Measurements from ENCODE around the gene CERS6.

CERS6 gene

GRCh38 chr2:168694866-168695265 is 238.8 kb downstream of the CERS6 start:
- ChIA-PET CTCF (interaction anchor here (1.1 to 1.2 kb wide), 2 partner anchors 56 to 146 kb away, joined by 3 read pairs; no protein-coding TSS in a partner anchor), POLR2A (no interaction called here)
- H3K36me3 ChIP-seq (ENCODE audit: control insufficient read depth in 4 of 4, insufficient read depth in 4 of 4, low read length in 3 of 4), result peaks cover 22 to 51% (median 29%) of the 10 kb centered on the region in 4 experiments
- no peak overlapping the region for H3K4me3 ChIP-seq (ENCODE audit: control insufficient read depth in 1 of 7, extremely low read depth in 1 of 7, insufficient read depth in 4 of 7, low read depth in 2 of 7, low read length in 6 of 7)
- peaks cover 0 to 4% (median 1%) of the 10 kb centered on the region in 4 experiments for H3K4me1 ChIP-seq (ENCODE audit: control extremely low read depth in 1 of 4, control insufficient read depth in 4 of 4, insufficient read depth in 4 of 4, low read length in 3 of 4)
- WGBS (ENCODE audit: insufficient coverage), result 100% methylated on average over 3 of the region's 6 CpGs
- H3K27ac ChIP-seq (ENCODE audit: insufficient read depth in 1 of 2, low read depth in 1 of 2, low read length in 2 of 2, poor library complexity in 1 of 2, severe bottlenecking in 2 of 2), result no peak overlapping the region
- peaks cover 0 to 3% (median 0%) of the 10 kb centered on the region in 5 experiments for H3K9me3 ChIP-seq (ENCODE audit: control extremely low read depth in 1 of 5, control insufficient read depth in 4 of 5, insufficient read depth in 2 of 5, low read depth in 1 of 5, low read length in 4 of 5)
- no peak for DNase-seq
- no peaks in the 10 kb centered on the region for H3K27me3 ChIP-seq (replicated peaks in 2 of 5; ENCODE audit: control insufficient read depth in 4 of 5, insufficient read depth in 5 of 5, low read length in 4 of 5)

GRCh38 chr2:168697668-168698121 is 241.6 kb downstream of the CERS6 start:
- Histone ChIP-seq H3K4me3 (ENCODE audit: control insufficient read depth in 1 of 7, extremely low read depth in 1 of 7, insufficient read depth in 4 of 7, low read depth in 2 of 7, low read length in 6 of 7) (no peak overlapping the region), H3K36me3 (ENCODE audit: control insufficient read depth in 4 of 4, insufficient read depth in 4 of 4, low read length in 3 of 4) (peaks cover 15 to 42% (median 23%) of the 10 kb centered on the region in 4 experiments), H3K27me3 (replicated peaks in 2 of 5; ENCODE audit: control insufficient read depth in 4 of 5, insufficient read depth in 5 of 5, low read length in 4 of 5) (no peaks in the 10 kb centered on the region), H3K9me3 (ENCODE audit: control extremely low read depth in 1 of 5, control insufficient read depth in 4 of 5, insufficient read depth in 2 of 5, low read depth in 1 of 5, low read length in 4 of 5) (peaks cover 0 to 3% (median 0%) of the 10 kb centered on the region in 5 experiments), H3K4me1 (ENCODE audit: control extremely low read depth in 1 of 4, control insufficient read depth in 4 of 4, insufficient read depth in 4 of 4, low read length in 3 of 4) (no peaks in the 10 kb centered on the region), H3K27ac (ENCODE audit: insufficient read depth in 1 of 2, low read depth in 1 of 2, low read length in 2 of 2, poor library complexity in 1 of 2, severe bottlenecking in 2 of 2) (no peak overlapping the region)
- no peak for DNase-seq
- ChIA-PET POLR2A (no interaction called here), CTCF (interaction anchor here (0.9 to 1.2 kb wide), 5 partner anchors 8 to 350 kb away, joined by 3 to 4 read pairs (median 4); no protein-coding TSS in a partner anchor)
- WGBS (ENCODE audit: insufficient coverage), result 93% methylated on average over 3 of the region's 3 CpGs

- Histone ChIP-seq H3K4me1 (ENCODE audit: control extremely low read depth in 1 of 4, control insufficient read depth in 4 of 4, insufficient read depth in 4 of 4, low read length in 3 of 4) (no peaks in the 10 kb centered on the region), H3K27ac (ENCODE audit: insufficient read depth in 1 of 2, low read depth in 1 of 2, low read length in 2 of 2, poor library complexity in 1 of 2, severe bottlenecking in 2 of 2) (no peak overlapping the region), H3K9me3 (ENCODE audit: control extremely low read depth in 1 of 5, control insufficient read depth in 4 of 5, insufficient read depth in 2 of 5, low read depth in 1 of 5, low read length in 4 of 5) (peaks cover 0 to 3% (median 0%) of the 10 kb centered on the region in 5 experiments), H3K27me3 (replicated peaks in 2 of 5; ENCODE audit: control insufficient read depth in 4 of 5, insufficient read depth in 5 of 5, low read length in 4 of 5) (no peaks in the 10 kb centered on the region), H3K4me3 (ENCODE audit: control insufficient read depth in 1 of 7, extremely low read depth in 1 of 7, insufficient read depth in 4 of 7, low read depth in 2 of 7, low read length in 6 of 7) (no peak overlapping the region), H3K36me3 (ENCODE audit: control insufficient read depth in 4 of 4, insufficient read depth in 4 of 4, low read length in 3 of 4) (peaks cover 15 to 38% (median 21%) of the 10 kb centered on the region in 4 experiments)
- no peak for DNase-seq
- ChIA-PET POLR2A (no interaction called here), CTCF (no interaction called here)
- 100% methylated on average over 4 of the region's 4 CpGs for WGBS (ENCODE audit: insufficient coverage)
Observed at GRCh38 chr2:168698969-168699368, 242.9 kb downstream of the CERS6 start.

- peaks cover 10 to 34% (median 23%) of the 10 kb centered on the region in 4 experiments for H3K36me3 ChIP-seq (ENCODE audit: control insufficient read depth in 4 of 4, insufficient read depth in 4 of 4, low read length in 3 of 4)
- ChIA-PET CTCF (no interaction called here), POLR2A (no interaction called here)
- DNase-seq, result no peak
- H3K9me3 ChIP-seq (ENCODE audit: control extremely low read depth in 1 of 5, control insufficient read depth in 4 of 5, insufficient read depth in 2 of 5, low read depth in 1 of 5, low read length in 4 of 5), result peaks cover 0 to 3% (median 0%) of the 10 kb centered on the region in 5 experiments
- no peaks in the 10 kb centered on the region for H3K27me3 ChIP-seq (replicated peaks in 2 of 5; ENCODE audit: control insufficient read depth in 4 of 5, insufficient read depth in 5 of 5, low read length in 4 of 5)
- no peak overlapping the region for H3K27ac ChIP-seq (ENCODE audit: insufficient read depth in 1 of 2, low read depth in 1 of 2, low read length in 2 of 2, poor library complexity in 1 of 2, severe bottlenecking in 2 of 2)
- no peak overlapping the region for H3K4me3 ChIP-seq (ENCODE audit: control insufficient read depth in 1 of 7, extremely low read depth in 1 of 7, insufficient read depth in 4 of 7, low read depth in 2 of 7, low read length in 6 of 7)
- WGBS (ENCODE audit: insufficient coverage), result 98% methylated on average over 6 of the region's 8 CpGs
- H3K4me1 ChIP-seq (ENCODE audit: control extremely low read depth in 1 of 4, control insufficient read depth in 4 of 4, insufficient read depth in 4 of 4, low read length in 3 of 4), result no peaks in the 10 kb centered on the region
Observed at GRCh38 chr2:168699844-168700417, 243.9 kb downstream of the CERS6 start.

- 96% methylated on average over 3 of the region's 5 CpGs for WGBS (ENCODE audit: insufficient coverage)
- CTCF ChIA-PET, result no interaction called here
- POLR2A ChIA-PET, result no interaction called here
- Histone ChIP-seq H3K9me3 (ENCODE audit: control extremely low read depth in 1 of 5, control insufficient read depth in 4 of 5, insufficient read depth in 2 of 5, low read depth in 1 of 5, low read length in 4 of 5) (peaks cover 0 to 3% (median 0%) of the 10 kb centered on the region in 5 experiments), H3K4me1 (ENCODE audit: control extremely low read depth in 1 of 4, control insufficient read depth in 4 of 4, insufficient read depth in 4 of 4, low read length in 3 of 4) (no peaks in the 10 kb centered on the region), H3K27ac (ENCODE audit: insufficient read depth in 1 of 2, low read depth in 1 of 2, low read length in 2 of 2, poor library complexity in 1 of 2, severe bottlenecking in 2 of 2) (no peak overlapping the region), H3K4me3 (ENCODE audit: control insufficient read depth in 1 of 7, extremely low read depth in 1 of 7, insufficient read depth in 4 of 7, low read depth in 2 of 7, low read length in 6 of 7) (no peak overlapping the region), H3K27me3 (replicated peaks in 2 of 5; ENCODE audit: control insufficient read depth in 4 of 5, insufficient read depth in 5 of 5, low read length in 4 of 5) (no peaks in the 10 kb centered on the region), H3K36me3 (ENCODE audit: control insufficient read depth in 4 of 4, insufficient read depth in 4 of 4, low read length in 3 of 4) (peaks cover 6 to 26% (median 18%) of the 10 kb centered on the region in 4 experiments)
- DNase-seq, result no peak
Observed at GRCh38 chr2:168700615-168701245, 244.7 kb downstream of the CERS6 start.

GRCh38 chr2:168702579-168702978 is 246.5 kb downstream of the CERS6 start:
- WGBS (ENCODE audit: insufficient coverage), result no CpG with 5 or more reads among the region's 2 CpGs
- no peaks in the 10 kb centered on the region for H3K4me1 ChIP-seq (ENCODE audit: control extremely low read depth in 1 of 4, control insufficient read depth in 4 of 4, insufficient read depth in 4 of 4, low read length in 3 of 4)
- H3K27me3 ChIP-seq (replicated peaks in 2 of 5; ENCODE audit: control insufficient read depth in 4 of 5, insufficient read depth in 5 of 5, low read length in 4 of 5), result no peaks in the 10 kb centered on the region
- DNase-seq, result no peak
- peaks cover under 1 to 9% (median 7%) of the 10 kb centered on the region in 4 experiments for H3K36me3 ChIP-seq (ENCODE audit: control insufficient read depth in 4 of 4, insufficient read depth in 4 of 4, low read length in 3 of 4)
- H3K9me3 ChIP-seq (ENCODE audit: control extremely low read depth in 1 of 5, control insufficient read depth in 4 of 5, insufficient read depth in 2 of 5, low read depth in 1 of 5, low read length in 4 of 5), result peaks cover 0 to 3% (median 0%) of the 10 kb centered on the region in 5 experiments
- ChIA-PET CTCF (interaction anchor here (5.3 kb wide), 1 partner anchor 354 kb away, joined by 28 read pairs; no protein-coding TSS in a partner anchor), POLR2A (no interaction called here)
- no peak overlapping the region for H3K4me3 ChIP-seq (ENCODE audit: control insufficient read depth in 1 of 7, extremely low read depth in 1 of 7, insufficient read depth in 4 of 7, low read depth in 2 of 7, low read length in 6 of 7)
- H3K27ac ChIP-seq (ENCODE audit: insufficient read depth in 1 of 2, low read depth in 1 of 2, low read length in 2 of 2, poor library complexity in 1 of 2, severe bottlenecking in 2 of 2), result no peak overlapping the region

GRCh38 chr2:168703926-168704325 is 247.9 kb downstream of the CERS6 start:
- no peaks in the 10 kb centered on the region for H3K4me1 ChIP-seq (ENCODE audit: control extremely low read depth in 1 of 4, control insufficient read depth in 4 of 4, insufficient read depth in 4 of 4, low read length in 3 of 4)
- peaks cover 0 to 5% (median 2%) of the 10 kb centered on the region in 4 experiments for H3K36me3 ChIP-seq (ENCODE audit: control insufficient read depth in 4 of 4, insufficient read depth in 4 of 4, low read length in 3 of 4)
- 88% methylated on average over 4 of the region's 5 CpGs for WGBS (ENCODE audit: insufficient coverage)
- H3K27me3 ChIP-seq (replicated peaks in 2 of 5; ENCODE audit: control insufficient read depth in 4 of 5, insufficient read depth in 5 of 5, low read length in 4 of 5), result no peaks in the 10 kb centered on the region
- H3K27ac ChIP-seq (ENCODE audit: insufficient read depth in 1 of 2, low read depth in 1 of 2, low read length in 2 of 2, poor library complexity in 1 of 2, severe bottlenecking in 2 of 2), result no peak overlapping the region
- H3K9me3 ChIP-seq (ENCODE audit: control extremely low read depth in 1 of 5, control insufficient read depth in 4 of 5, insufficient read depth in 2 of 5, low read depth in 1 of 5, low read length in 4 of 5), result no peaks in the 10 kb centered on the region
- ChIA-PET POLR2A (no interaction called here), CTCF (interaction anchor here (1.2 to 5.3 kb wide), 2 partner anchors 14 to 356 kb away, joined by 3 to 28 read pairs; no protein-coding TSS in a partner anchor)
- no peak overlapping the region for H3K4me3 ChIP-seq (ENCODE audit: control insufficient read depth in 1 of 7, extremely low read depth in 1 of 7, insufficient read depth in 4 of 7, low read depth in 2 of 7, low read length in 6 of 7)
- DNase-seq, result no peak

All from common myeloid progenitor, CD34-positive (primary cell).